Measurements from ENCODE around the gene RNASE7.

DNA sequence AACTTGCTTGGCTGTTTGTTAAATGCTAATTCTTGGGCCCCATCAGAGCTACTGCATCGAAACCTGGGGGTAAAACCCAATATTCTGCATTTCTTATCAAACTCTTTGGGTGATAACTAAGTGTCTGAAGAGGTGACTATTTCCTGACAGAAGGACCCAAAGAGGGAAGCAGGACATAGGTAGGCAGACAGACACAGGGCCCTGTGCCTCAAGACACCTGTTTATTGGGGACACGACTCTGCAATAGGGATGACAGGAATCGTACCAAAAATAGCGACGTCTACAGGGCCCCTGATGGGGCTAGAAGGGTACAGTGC lies 47.7 kb downstream of the RNASE7 start:
- TF ChIP-seq, protein P1, sequence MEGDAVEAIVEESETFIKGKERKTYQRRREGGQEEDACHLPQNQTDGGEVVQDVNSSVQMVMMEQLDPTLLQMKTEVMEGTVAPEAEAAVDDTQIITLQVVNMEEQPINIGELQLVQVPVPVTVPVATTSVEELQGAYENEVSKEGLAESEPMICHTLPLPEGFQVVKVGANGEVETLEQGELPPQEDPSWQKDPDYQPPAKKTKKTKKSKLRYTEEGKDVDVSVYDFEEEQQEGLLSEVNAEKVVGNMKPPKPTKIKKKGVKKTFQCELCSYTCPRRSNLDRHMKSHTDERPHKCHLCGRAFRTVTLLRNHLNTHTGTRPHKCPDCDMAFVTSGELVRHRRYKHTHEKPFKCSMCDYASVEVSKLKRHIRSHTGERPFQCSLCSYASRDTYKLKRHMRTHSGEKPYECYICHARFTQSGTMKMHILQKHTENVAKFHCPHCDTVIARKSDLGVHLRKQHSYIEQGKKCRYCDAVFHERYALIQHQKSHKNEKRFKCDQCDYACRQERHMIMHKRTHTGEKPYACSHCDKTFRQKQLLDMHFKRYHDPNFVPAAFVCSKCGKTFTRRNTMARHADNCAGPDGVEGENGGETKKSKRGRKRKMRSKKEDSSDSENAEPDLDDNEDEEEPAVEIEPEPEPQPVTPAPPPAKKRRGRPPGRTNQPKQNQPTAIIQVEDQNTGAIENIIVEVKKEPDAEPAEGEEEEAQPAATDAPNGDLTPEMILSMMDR (IDR thresholded peaks at IDR 0.05; ENCODE audit: low read depth, low read length) = no peak
- no peak for TF ChIP-seq EZH2phosphoT487 (IDR thresholded peaks at IDR 0.05; ENCODE audit: low read depth)

Data from OCI-LY3 (cell line).